Transverse colon (tissue), 4 donors: ENCODE data around the gene TTLL12.

ENCODE experiments used
- CTCF ChIP-seq, 5 experiments: fragments of 200-600 bp in 3 of 5; fragments of 450-650 bp in 2 of 5; sonication (generic) in 3 of 5; IDR thresholded peaks; 1 replicate in 2 of 5; 2 replicates in 3 of 5; pipeline ENCODE4 v1.5.1; 2016 to 2017; ENCODE audit warnings: antibody characterized with exemption in 5 of 5, inconsistent platforms in 3 of 5, mild to moderate bottlenecking in 2 of 5, moderate library complexity in 1 of 5
- EP300 ChIP-seq: sonication (generic); formaldehyde crosslinking; IDR thresholded peaks from one replicate; pipeline ENCODE4 v1.6.1; 2017; ENCODE audit warnings: antibody characterized with exemption, low read depth
- POLR2A ChIP-seq: fragments of 450-650 bp; IDR thresholded peaks from one replicate; pipeline ENCODE4 v1.6.1; 2016; ENCODE audit warnings: antibody characterized with exemption, mild to moderate bottlenecking, moderate library complexity
- POLR2AphosphoS5 ChIP-seq, 3 donors: sonication (generic); formaldehyde crosslinking; IDR thresholded peaks; one replicate each; pipeline ENCODE4 v1.6.1; 2016; ENCODE audit warnings: antibody characterized with exemption in 3 of 3

- TF ChIP-seq CTCF (IDR thresholded peaks at IDR 0.05): no peak
- no peak for TF ChIP-seq EP300
- no peak for TF ChIP-seq POLR2A
- no peak for TF ChIP-seq POLR2AphosphoS5 (IDR thresholded peaks at IDR 0.05)
Observed at GRCh38 chr22:43150731-43151206, 36.2 kb downstream of the TTLL12 start.
